CD4-positive, alpha-beta memory T cell (primary cell): ENCODE measurements around the gene ANKRD13D. TPM values are rescaled to one million over a fixed set of nuclear protein-coding genes. Genes with fewer than 3 reads are reported as not detected.
A peak's percentile ranks its signal among the peaks of the same experiment; 100 is the strongest.

ENCODE experiments used
- CTCF ChIA-PET: fragments of 350-600 bp; sonication (Branson Sonifier 250); formaldehyde crosslinking; loops from one replicate; lab custom pipeline; 2021; ENCODE audit warnings: inconsistent platforms; ENCODE audit not compliant: partially characterized antibody; lab: Charles Lee
- POLR2A ChIA-PET: fragments of 350-600 bp; sonication (Branson Sonifier 250); formaldehyde crosslinking; loops from one replicate; lab custom pipeline; 2021; ENCODE audit not compliant: partially characterized antibody; lab: Charles Lee
- DNase-seq, 5 donors: peaks; one replicate each; pipeline versions ENCODE4 v3.0.0 to v3.0.0-alpha.2; 2020 to 2022; ENCODE audit warnings: mixed read lengths in 1 of 5
- H3K27ac ChIP-seq: one replicate; pipeline ENCODE4 v1.7.0; 2013; ENCODE audit warnings: low read depth, low read length
- H3K27me3 ChIP-seq: 2 replicates; pipeline ENCODE4 v1.7.0; 2013; ENCODE audit warnings: mild to moderate bottlenecking, low read length, moderate library complexity; ENCODE audit not compliant: insufficient read depth
- H3K36me3 ChIP-seq: 2 replicates; pipeline ENCODE4 v1.7.0; 2013; ENCODE audit warnings: mild to moderate bottlenecking, low read length, moderate library complexity; ENCODE audit not compliant: insufficient read depth
- H3K4me1 ChIP-seq: 2 replicates; pipeline ENCODE4 v1.7.0; 2013; ENCODE audit warnings: mild to moderate bottlenecking, low read length, moderate library complexity; ENCODE audit not compliant: insufficient read depth
- H3K4me3 ChIP-seq, 2 donors: one replicate each; pipeline ENCODE4 v1.7.0; 2013; ENCODE audit warnings: low read length in 2 of 2, mild to moderate bottlenecking in 1 of 2
- H3K9me3 ChIP-seq, 2 donors: one replicate each; pipeline ENCODE4 v1.7.0; 2013; ENCODE audit warnings: low read length in 2 of 2, control low read depth in 1 of 2; ENCODE audit not compliant: control insufficient read depth in 1 of 2
- H3K27ac Mint-ChIP-seq, 7 donors: one replicate each; pipeline ENCODE4 v1.8.0; 2020 to 2021; ENCODE audit warnings: mixed read lengths in 7 of 7, mild to moderate bottlenecking in 6 of 7, inconsistent platforms in 3 of 7, moderate library complexity in 3 of 7
- H3K27me3 Mint-ChIP-seq, 2 donors: one replicate each; pipeline ENCODE4 v1.8.0; 2020 to 2021; ENCODE audit warnings: mixed read lengths in 2 of 2
- H3K36me3 Mint-ChIP-seq, 2 donors: one replicate each; pipeline ENCODE4 v1.8.0; 2020 to 2021; ENCODE audit warnings: mixed read lengths in 2 of 2, inconsistent platforms in 1 of 2, mild to moderate bottlenecking in 1 of 2
- H3K4me1 Mint-ChIP-seq, 4 donors: one replicate each; pipeline ENCODE4 v1.8.0; 2020 to 2021; ENCODE audit warnings: mixed read lengths in 4 of 4, mild to moderate bottlenecking in 1 of 4
- H3K4me3 Mint-ChIP-seq, 8 donors: one replicate each; pipeline ENCODE4 v1.8.0; 2020 to 2021; ENCODE audit warnings: mixed read lengths in 8 of 8, mild to moderate bottlenecking in 7 of 8, moderate library complexity in 6 of 8, inconsistent platforms in 3 of 8
- H3K9me3 Mint-ChIP-seq, 8 donors: one replicate each; pipeline ENCODE4 v1.8.0; 2020 to 2021; ENCODE audit warnings: mixed read lengths in 8 of 8, mild to moderate bottlenecking in 5 of 8, inconsistent platforms in 3 of 8, moderate library complexity in 1 of 8
- intact Hi-C: fragments of 100-400 bp; cut with micrococcal nuclease; formaldehyde crosslinking; loops from one replicate; pipeline ENCODE4 v1.15.1; 2023
- polyA plus RNA-seq, 2 donors: library from polyadenylated mRNA; unstranded; fragments of 300-500 nt; fragmentation: Illumina TruSeq; gene quantifications; one replicate each; pipeline ENCODE4 v1.2.3, GENCODE V29; 2021
- total RNA-seq, 2 experiments: library from RNA; stranded (reverse); gene quantifications; one replicate each; pipeline ENCODE4 v1.2.3, GENCODE V29; 2021

Gene ANKRD13D
- total and polyA plus RNA-seq, 4 experiments from 2014 or later, result 12.0 to 247 (median 138) TPM

GRCh38 chr11:67285541-67286498 is 3.3 kb upstream of the ANKRD13D start:
- CTCF ChIA-PET, result interaction anchor here (1.1 to 2.7 kb wide), 3 partner anchors 8 to 85 kb away, joined by 3 to 12 read pairs (median 5); no protein-coding TSS in a partner anchor
- H3K9me3 Mint-ChIP-seq, result no peaks in the 10 kb centered on the region
- peak overlapping the region; percentile 88 for H3K27ac ChIP-seq
- intact Hi-C loops, result no loop called here
- H3K9me3 ChIP-seq, result no peaks in the 10 kb centered on the region
- DNase-seq, result peak in 4 of 5 donors; percentile 35 to 66 (median 41)
- peak overlapping the region; percentile 95 to 100 (median 98) for H3K27ac Mint-ChIP-seq
- H3K4me3 ChIP-seq, result no peak overlapping the region
- H3K27me3 ChIP-seq, result no peaks in the 10 kb centered on the region
- peaks cover 75% of the 10 kb centered on the region for H3K4me1 ChIP-seq
- peak overlapping the region in 3 of 8 donors; percentile 21 to 86 (median 33) for H3K4me3 Mint-ChIP-seq
- peaks cover 59% of the 10 kb centered on the region for H3K36me3 ChIP-seq
- H3K4me1 Mint-ChIP-seq, result peaks cover 22 to 74% (median 32%) of the 10 kb centered on the region in 4 donors
- H3K27me3 Mint-ChIP-seq, result no peaks in the 10 kb centered on the region
- POLR2A ChIA-PET, result interaction anchor here (0.8 to 21.8 kb wide), 8 partner anchors 13 to 443 kb away, joined by 3 to 1163 read pairs (median 32); partner anchors contain the start of genes GRK2, POLD4, PPP1CA and SSH3
- H3K36me3 Mint-ChIP-seq, result peaks cover 17 to 53% of the 10 kb centered on the region in 2 donors

DNA sequence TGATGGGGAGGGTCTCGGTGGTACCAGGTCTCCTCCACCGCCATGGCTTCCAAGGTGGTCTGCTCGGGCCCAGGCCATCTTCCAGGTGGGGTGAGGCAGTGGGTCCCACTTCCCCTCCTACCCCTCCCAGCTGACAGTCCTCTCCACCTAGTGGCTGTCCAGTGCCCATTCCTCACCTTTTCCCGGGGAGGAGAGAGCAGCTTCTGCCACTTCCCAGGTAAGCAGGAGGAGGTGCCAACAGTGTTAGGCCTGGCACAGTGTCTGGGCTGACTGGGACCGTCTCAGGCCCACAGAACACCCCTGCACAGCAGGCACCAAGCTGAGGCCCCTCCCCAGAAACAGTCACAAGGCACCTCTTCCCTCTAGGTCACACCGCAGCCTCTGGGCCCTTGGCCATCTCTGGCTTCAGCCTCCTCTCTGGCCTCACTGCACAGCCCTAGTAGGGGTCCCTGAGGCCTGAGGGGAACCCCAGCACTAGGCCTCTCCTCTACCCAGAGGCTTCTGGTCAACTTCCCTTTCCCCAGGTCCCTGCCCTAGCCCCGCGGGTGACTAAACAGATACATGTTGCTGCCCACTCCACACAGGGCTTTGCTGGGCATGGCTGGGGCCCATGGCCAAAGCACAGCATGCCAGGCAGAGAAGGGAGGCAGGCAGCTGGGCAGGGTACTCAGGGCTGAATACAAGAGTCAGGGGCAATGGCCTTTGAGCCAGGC is 2.3 kb upstream of the ANKRD13D start:
- Mint-ChIP-seq H3K27ac (peak overlapping the region; percentile 95 to 100 (median 98)), H3K4me3 (peak overlapping the region; percentile 79 to 90 (median 86)), H3K9me3 (no peaks in the 10 kb centered on the region), H3K27me3 (no peaks in the 10 kb centered on the region), H3K4me1 (peaks cover 23 to 79% (median 37%) of the 10 kb centered on the region in 4 donors), H3K36me3 (peaks cover 17 to 56% of the 10 kb centered on the region in 2 donors)
- Histone ChIP-seq H3K27ac (peak overlapping the region; percentile 88), H3K36me3 (peaks cover 57% of the 10 kb centered on the region), H3K4me3 (peak overlapping the region in 1 of 2 donors; percentile 18), H3K4me1 (peaks cover 77% of the 10 kb centered on the region), H3K27me3 (no peaks in the 10 kb centered on the region), H3K9me3 (no peaks in the 10 kb centered on the region)
- intact Hi-C loops, result no loop called here
- ChIA-PET POLR2A (interaction anchor here (0.8 to 21.8 kb wide), 12 partner anchors 14 to 444 kb away, joined by 3 to 1163 read pairs (median 16); partner anchors contain the start of genes GRK2, POLD4, PPP1CA and PTPRCAP), CTCF (interaction anchor here (1.1 to 3.7 kb wide), 6 partner anchors 9 to 84 kb away, joined by 3 to 22 read pairs (median 6); no protein-coding TSS in a partner anchor)
- peak in 1 of 5 donors; percentile 53 for DNase-seq

DNA sequence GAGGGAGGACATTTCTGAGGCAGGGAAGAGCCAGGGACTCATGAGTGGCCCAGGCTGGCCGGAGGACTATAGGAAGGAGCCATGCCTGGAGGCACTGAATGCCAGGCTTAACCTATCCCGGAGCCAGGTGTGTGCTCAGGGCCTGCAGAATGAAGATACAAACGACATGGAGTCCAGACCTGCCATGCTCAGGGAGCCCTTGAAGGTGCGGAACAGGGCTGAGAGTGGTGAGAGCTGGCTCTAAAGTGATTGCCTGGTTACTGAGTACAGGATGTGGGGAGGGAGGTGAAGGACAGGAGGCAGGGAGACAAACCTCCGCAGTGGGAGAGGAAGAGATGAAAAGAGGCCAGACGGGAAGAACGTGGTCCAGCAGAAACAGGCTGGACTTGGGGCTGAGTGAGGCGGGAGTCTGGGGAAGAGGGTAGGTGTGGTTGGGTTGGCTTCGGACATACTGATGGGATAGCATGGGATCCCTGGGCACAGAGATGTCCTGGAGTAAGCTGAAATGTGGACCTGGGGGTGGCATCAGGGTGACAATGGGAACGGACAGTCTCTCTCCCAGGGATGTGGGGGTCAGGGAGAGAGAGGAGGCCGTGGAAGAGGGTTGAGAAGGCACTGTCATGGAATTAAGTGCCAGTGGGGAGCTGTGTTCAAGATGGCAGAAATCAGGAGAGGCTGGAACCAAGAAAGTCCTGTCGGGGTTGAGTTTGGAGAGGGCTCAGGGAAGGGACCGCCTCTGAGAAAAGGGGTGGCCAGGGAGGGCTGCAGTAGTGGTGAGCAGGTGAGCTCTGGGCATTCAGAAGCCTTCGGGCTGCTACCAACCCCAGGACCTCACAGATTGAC is 1.5 kb upstream of the ANKRD13D start:
- Histone ChIP-seq H3K9me3 (no peaks in the 10 kb centered on the region), H3K4me1 (peaks cover 77% of the 10 kb centered on the region), H3K36me3 (peaks cover 57% of the 10 kb centered on the region), H3K27me3 (no peaks in the 10 kb centered on the region), H3K4me3 (peak overlapping the region; percentile 50 to 62), H3K27ac (peak overlapping the region; percentile 88)
- DNase-seq, result peak in 4 of 5 donors; percentile 58 to 68 (median 62)
- intact Hi-C loops, result loop anchor here (1.0 to 2.0 kb wide), 6 partner anchors 10 to 47 kb away; partner anchors contain the start of gene SSH3
- peak overlapping the region; percentile 79 to 90 (median 86) for H3K4me3 Mint-ChIP-seq
- peaks cover 24 to 79% (median 38%) of the 10 kb centered on the region in 4 donors for H3K4me1 Mint-ChIP-seq
- ChIA-PET POLR2A (interaction anchor here (0.8 to 21.8 kb wide), 18 partner anchors 15 to 444 kb away, joined by 3 to 1163 read pairs (median 6); partner anchors contain the start of genes GRK2, POLD4, PPP1CA and PTPRCAP), CTCF (interaction anchor here (1.1 to 5.1 kb wide), 9 partner anchors 9 to 84 kb away, joined by 3 to 34 read pairs (median 7); no protein-coding TSS in a partner anchor)
- H3K27ac Mint-ChIP-seq, result peak overlapping the region; percentile 95 to 100 (median 98)
- no peaks in the 10 kb centered on the region for H3K9me3 Mint-ChIP-seq
- peaks cover 18 to 53% of the 10 kb centered on the region in 2 donors for H3K36me3 Mint-ChIP-seq
- H3K27me3 Mint-ChIP-seq, result no peaks in the 10 kb centered on the region

DNA sequence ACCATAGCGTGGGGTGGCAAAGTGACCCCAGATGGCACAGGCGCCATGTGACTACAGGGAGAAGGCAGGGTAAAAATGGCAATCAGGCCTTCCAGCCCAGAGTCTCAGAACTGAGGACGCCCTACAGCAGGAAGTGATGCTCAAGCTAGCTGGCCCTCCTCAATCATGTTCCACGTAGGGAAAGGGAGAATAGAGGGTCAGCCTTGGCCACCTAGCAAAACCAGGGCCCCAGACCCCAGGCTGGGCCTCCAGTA is 978 bp upstream of the ANKRD13D start:
- H3K27me3 Mint-ChIP-seq, result no peaks in the 10 kb centered on the region
- no peaks in the 10 kb centered on the region for H3K9me3 ChIP-seq
- peaks cover 51% of the 10 kb centered on the region for H3K36me3 ChIP-seq
- peak overlapping the region; percentile 50 to 62 for H3K4me3 ChIP-seq
- no peaks in the 10 kb centered on the region for H3K9me3 Mint-ChIP-seq
- DNase-seq, result no peak
- CTCF ChIA-PET, result interaction anchor here (1.2 to 5.1 kb wide), 8 partner anchors 9 to 58 kb away, joined by 3 to 34 read pairs (median 10); no protein-coding TSS in a partner anchor
- peaks cover 77% of the 10 kb centered on the region for H3K4me1 ChIP-seq
- peaks cover 19 to 53% of the 10 kb centered on the region in 2 donors for H3K36me3 Mint-ChIP-seq
- intact Hi-C loops, result loop anchor here (1.0 to 2.0 kb wide), 6 partner anchors 11 to 48 kb away; partner anchors contain the start of gene SSH3
- peaks cover 30 to 79% (median 43%) of the 10 kb centered on the region in 4 donors for H3K4me1 Mint-ChIP-seq
- peak overlapping the region; percentile 79 to 90 (median 86) for H3K4me3 Mint-ChIP-seq
- peak overlapping the region; percentile 88 for H3K27ac ChIP-seq
- peak overlapping the region; percentile 95 to 100 (median 98) for H3K27ac Mint-ChIP-seq
- POLR2A ChIA-PET, result interaction anchor here (1.3 to 21.8 kb wide), 17 partner anchors 15 to 445 kb away, joined by 3 to 1163 read pairs (median 6); partner anchors contain the start of genes GRK2, POLD4, PPP1CA and RCE1
- no peaks in the 10 kb centered on the region for H3K27me3 ChIP-seq

DNA sequence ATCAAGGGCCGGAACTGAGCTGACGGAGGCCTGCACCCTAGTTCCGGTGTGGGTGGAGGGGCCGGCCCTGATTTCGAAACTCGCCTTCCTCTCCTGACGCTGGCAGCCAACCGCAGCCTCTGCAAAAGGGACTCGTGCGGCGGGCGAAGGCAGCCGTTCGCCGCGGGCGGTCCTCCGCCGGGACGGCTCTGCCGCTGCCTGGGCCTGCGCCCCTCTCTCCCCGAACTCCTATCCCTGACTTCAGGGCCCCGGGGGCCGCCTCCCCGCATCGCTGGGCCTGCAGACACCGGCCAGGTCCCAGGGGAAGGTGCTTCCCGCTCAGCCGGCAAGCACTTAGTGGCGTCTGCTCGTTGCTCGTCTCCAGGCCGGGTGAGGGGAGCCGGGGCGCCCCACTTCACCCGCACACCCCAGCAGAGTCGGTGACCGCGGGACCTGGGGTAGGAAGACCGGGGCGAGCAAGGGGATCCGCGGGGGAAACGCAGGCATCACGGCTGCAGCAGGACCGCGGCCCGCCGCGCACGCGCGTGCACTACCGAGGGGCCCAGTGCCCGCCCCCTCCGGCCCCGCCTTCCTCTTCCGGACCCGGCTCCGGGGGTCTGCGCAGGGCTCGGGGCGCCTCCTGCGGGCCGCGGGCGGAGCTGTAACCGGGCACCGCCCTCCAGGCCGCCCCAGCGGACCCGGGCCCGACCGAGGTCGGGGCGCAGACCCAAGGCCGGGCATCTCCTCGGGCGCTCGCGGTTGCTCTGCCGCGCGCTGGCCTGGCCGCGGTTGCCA is 464 bp upstream of the ANKRD13D start:
- intact Hi-C loops, result loop anchor here (1.0 to 2.0 kb wide), 6 partner anchors 11 to 48 kb away; partner anchors contain the start of gene SSH3
- Histone ChIP-seq H3K27ac (peak overlapping the region; percentile 88), H3K4me3 (peak overlapping the region; percentile 58 to 62), H3K36me3 (peaks cover 46% of the 10 kb centered on the region), H3K4me1 (peaks cover 77% of the 10 kb centered on the region), H3K9me3 (no peaks in the 10 kb centered on the region), H3K27me3 (no peaks in the 10 kb centered on the region)
- Mint-ChIP-seq H3K36me3 (peaks cover 14 to 53% of the 10 kb centered on the region in 2 donors), H3K4me3 (peak overlapping the region; percentile 79 to 90 (median 86)), H3K9me3 (no peaks in the 10 kb centered on the region), H3K27me3 (no peaks in the 10 kb centered on the region), H3K4me1 (peaks cover 32 to 81% (median 46%) of the 10 kb centered on the region in 4 donors), H3K27ac (peak overlapping the region; percentile 95 to 100 (median 98))
- CTCF ChIA-PET, result interaction anchor here (0.7 to 5.1 kb wide), 13 partner anchors 8 to 94 kb away, joined by 3 to 34 read pairs (median 6); partner anchors contain the start of gene SSH3
- POLR2A ChIA-PET, result interaction anchor here (0.9 to 21.8 kb wide), 21 partner anchors 14 to 446 kb away, joined by 3 to 1163 read pairs (median 6); partner anchors contain the start of genes CLCF1, GRK2, POLD4 and PPP1CA
- DNase-seq, result peak; percentile 89 to 94 (median 91)
